Gastroesophageal sphincter (tissue), 3 donors: ENCODE measurements around the gene MRPL17.

Source experiments
- POLR2A ChIP-seq, 2 donors: fragments of 450-650 bp; IDR thresholded peaks; one replicate each; pipeline ENCODE4 v1.6.1; 2017; ENCODE audit warnings: antibody characterized with exemption in 2 of 2, mild to moderate bottlenecking in 2 of 2, moderate library complexity in 1 of 2
- POLR2AphosphoS5 ChIP-seq: sonication (generic); formaldehyde crosslinking; IDR thresholded peaks from one replicate; pipeline ENCODE4 v1.6.1; 2017; ENCODE audit warnings: antibody characterized with exemption
- TF ChIP-seq, protein P1 (sequence below), 4 experiments: fragments of 200-600 bp in 2 of 4; fragments of 450-650 bp in 2 of 4; sonication (generic) in 1 of 4; IDR thresholded peaks; one replicate each; pipeline ENCODE4 v1.5.1; 2017 to 2019; ENCODE audit warnings: antibody characterized with exemption in 4 of 4, mild to moderate bottlenecking in 2 of 4, moderate library complexity in 2 of 4

DNA sequence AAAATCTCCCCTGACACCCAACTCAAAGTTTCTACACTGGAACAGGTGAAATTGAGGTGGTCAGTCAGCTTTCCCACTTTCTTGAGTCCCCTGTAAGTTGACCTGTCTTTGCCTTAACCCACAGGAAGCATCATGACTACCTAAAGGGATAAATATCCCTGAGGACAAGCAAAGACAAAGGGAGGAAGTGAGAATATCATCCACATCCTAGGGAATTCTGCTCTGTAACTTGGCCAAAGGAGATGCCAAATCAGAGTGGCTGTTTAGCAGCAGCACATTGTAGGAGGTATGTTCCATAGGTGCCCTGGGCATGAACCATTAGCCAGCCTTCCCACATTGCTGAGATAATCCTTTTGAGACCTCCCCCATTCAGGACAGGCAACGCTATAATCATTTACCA, 40.9 kb upstream of the MRPL17 start:
- no peak for TF ChIP-seq POLR2A (IDR thresholded peaks at IDR 0.05)
- no peak for TF ChIP-seq POLR2AphosphoS5
- TF ChIP-seq, protein P1, sequence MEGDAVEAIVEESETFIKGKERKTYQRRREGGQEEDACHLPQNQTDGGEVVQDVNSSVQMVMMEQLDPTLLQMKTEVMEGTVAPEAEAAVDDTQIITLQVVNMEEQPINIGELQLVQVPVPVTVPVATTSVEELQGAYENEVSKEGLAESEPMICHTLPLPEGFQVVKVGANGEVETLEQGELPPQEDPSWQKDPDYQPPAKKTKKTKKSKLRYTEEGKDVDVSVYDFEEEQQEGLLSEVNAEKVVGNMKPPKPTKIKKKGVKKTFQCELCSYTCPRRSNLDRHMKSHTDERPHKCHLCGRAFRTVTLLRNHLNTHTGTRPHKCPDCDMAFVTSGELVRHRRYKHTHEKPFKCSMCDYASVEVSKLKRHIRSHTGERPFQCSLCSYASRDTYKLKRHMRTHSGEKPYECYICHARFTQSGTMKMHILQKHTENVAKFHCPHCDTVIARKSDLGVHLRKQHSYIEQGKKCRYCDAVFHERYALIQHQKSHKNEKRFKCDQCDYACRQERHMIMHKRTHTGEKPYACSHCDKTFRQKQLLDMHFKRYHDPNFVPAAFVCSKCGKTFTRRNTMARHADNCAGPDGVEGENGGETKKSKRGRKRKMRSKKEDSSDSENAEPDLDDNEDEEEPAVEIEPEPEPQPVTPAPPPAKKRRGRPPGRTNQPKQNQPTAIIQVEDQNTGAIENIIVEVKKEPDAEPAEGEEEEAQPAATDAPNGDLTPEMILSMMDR (IDR thresholded peaks at IDR 0.05): no peak
